Neuronal stem cell (in vitro differentiated cells): ENCODE results near the gene TOGARAM1.

Source experiments
- DNase-seq: peaks from one replicate; pipeline ENCODE4 v3.0.0-alpha.2; 2013; ENCODE audit warnings: low spot score
- H2AFZ ChIP-seq: one replicate; pipeline ENCODE4 v1.6.1; 2013; ENCODE audit warnings: mild to moderate bottlenecking, low read length, inconsistent platforms
- H2AK5ac ChIP-seq: 2 replicates; pipeline ENCODE4 v1.6.1; 2013; ENCODE audit warnings: low read depth, mild to moderate bottlenecking, inconsistent platforms, low read length, moderate library complexity, mixed read lengths
- H2BK120ac ChIP-seq: 2 replicates; pipeline ENCODE4 v1.6.1; 2013; ENCODE audit warnings: low read depth, mild to moderate bottlenecking, inconsistent platforms, low read length, moderate library complexity, mixed read lengths
- H2BK12ac ChIP-seq: one replicate; pipeline ENCODE4 v1.6.1; 2013; ENCODE audit warnings: low read length, inconsistent platforms
- H2BK15ac ChIP-seq: 2 replicates; pipeline ENCODE4 v1.6.1; 2013; ENCODE audit warnings: mild to moderate bottlenecking, low read length, inconsistent platforms, mixed read lengths
- H2BK5ac ChIP-seq: one replicate; pipeline ENCODE4 v1.6.1; 2013; ENCODE audit warnings: inconsistent platforms, mild to moderate bottlenecking, low read length, moderate library complexity
- H3K14ac ChIP-seq: one replicate; pipeline ENCODE4 v1.6.1; 2013; ENCODE audit warnings: low read length, inconsistent platforms
- H3K18ac ChIP-seq: 2 replicates; pipeline ENCODE4 v1.6.1; 2013; ENCODE audit warnings: low read length, inconsistent platforms
- H3K23ac ChIP-seq: 2 replicates; pipeline ENCODE4 v1.6.1; 2013; ENCODE audit warnings: low read depth, mild to moderate bottlenecking, mixed read lengths, low read length, inconsistent platforms; ENCODE audit not compliant: poor library complexity
- H3K27ac ChIP-seq: replicated peaks from 3 replicates; pipeline ENCODE4 v1.5.1; 2013; ENCODE audit warnings: low read length, inconsistent platforms
- H3K27me3 ChIP-seq, 3 experiments: 2 replicates each; pipeline ENCODE4 v1.6.1; 2013; ENCODE audit warnings: low read length in 3 of 3, mild to moderate bottlenecking in 2 of 3, inconsistent platforms in 1 of 3, low read depth in 1 of 3, mixed read lengths in 1 of 3, moderate library complexity in 1 of 3; ENCODE audit not compliant: control insufficient read depth in 3 of 3, insufficient read depth in 3 of 3
- H3K36me3 ChIP-seq, 2 donors: replicated peaks in 1 of 2; 2 replicates each; pipeline ENCODE4 v1.6.1; 2013; ENCODE audit warnings: low read length in 2 of 2; ENCODE audit not compliant: control insufficient read depth in 2 of 2, insufficient read depth in 2 of 2
- H3K4ac ChIP-seq: 2 replicates; pipeline ENCODE4 v1.6.1; 2013; ENCODE audit warnings: inconsistent platforms, mild to moderate bottlenecking, low read length, moderate library complexity
- H3K4me1 ChIP-seq, 2 donors: 1 replicate in 1 of 2; 2 replicates in 1 of 2; pipeline ENCODE4 v1.6.1; 2013; ENCODE audit warnings: low read length in 2 of 2, low read depth in 1 of 2; ENCODE audit not compliant: control insufficient read depth in 2 of 2, insufficient read depth in 1 of 2
- H3K4me2 ChIP-seq: one replicate; pipeline ENCODE4 v1.6.1; 2013; ENCODE audit warnings: mild to moderate bottlenecking, low read length, inconsistent platforms; ENCODE audit not compliant: insufficient read depth, poor library complexity, severe bottlenecking
- H3K4me3 ChIP-seq, 2 donors: 2 replicates each; pipeline ENCODE4 v1.5.1; 2013; ENCODE audit warnings: low read length in 2 of 2, mild to moderate bottlenecking in 2 of 2, inconsistent platforms in 1 of 2, moderate library complexity in 1 of 2
- H3K79me1 ChIP-seq: one replicate; pipeline ENCODE4 v1.6.1; 2013; ENCODE audit warnings: low read depth, mild to moderate bottlenecking, inconsistent platforms, low read length, moderate library complexity
- H3K9ac ChIP-seq: one replicate; pipeline ENCODE4 v1.6.1; 2013; ENCODE audit warnings: mild to moderate bottlenecking, low read depth, low read length, inconsistent platforms; ENCODE audit not compliant: poor library complexity
- H3K9me3 ChIP-seq, 2 donors: replicated peaks in 1 of 2; 2 replicates each; pipeline versions ENCODE3 to v1.6.1; 2013; ENCODE audit warnings: low read length in 2 of 2, mild to moderate bottlenecking in 2 of 2, inconsistent platforms in 1 of 2, low read depth in 1 of 2, mixed read lengths in 1 of 2, moderate library complexity in 1 of 2; ENCODE audit not compliant: control insufficient read depth in 2 of 2, insufficient read depth in 1 of 2
- H4K8ac ChIP-seq: one replicate; pipeline ENCODE4 v1.6.1; 2013; ENCODE audit warnings: low read depth, mild to moderate bottlenecking, inconsistent platforms, low read length, moderate library complexity
- H4K91ac ChIP-seq: one replicate; pipeline ENCODE4 v1.6.1; 2013; ENCODE audit warnings: low read length, low read depth, mild to moderate bottlenecking, inconsistent platforms; ENCODE audit not compliant: poor library complexity
- WGBS, 2 donors: extraction: QIAGEN DNeasy Blood & Tissue Kit; methylation state at CpG; one replicate each; pipeline ENCODE4 v1.1.7; 2013; ENCODE audit warnings: missing lambda C conversion rate in 2 of 2, mixed read lengths in 1 of 2; ENCODE audit not compliant: insufficient read length in 2 of 2, insufficient replicate concordance in 1 of 2; ENCODE audit errors: extremely low coverage in 2 of 2; 5-methylcytosine and 5-hydroxymethylcytosine counted together

The TOGARAM1 gene

DNA sequence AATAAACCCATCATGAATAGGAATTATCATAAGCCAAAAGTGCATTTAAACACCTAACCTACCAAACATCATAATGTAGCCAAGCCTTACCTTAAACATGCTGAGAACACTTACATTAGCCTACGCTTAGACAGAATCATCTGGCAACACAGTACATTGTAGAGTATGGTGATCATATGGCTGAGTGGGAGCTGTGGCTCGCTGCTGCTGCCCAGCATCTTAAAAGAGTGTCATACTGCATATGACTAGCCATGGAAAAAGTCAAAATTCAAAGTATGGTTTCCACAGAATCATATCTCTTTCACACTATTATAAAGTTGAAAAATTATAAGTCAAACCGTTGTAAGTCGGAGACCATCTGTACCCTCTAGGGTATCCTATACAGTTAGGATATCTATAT lies 89.9 kb downstream of the TOGARAM1 start:
- Histone ChIP-seq H2AK5ac (no peak overlapping the region), H3K4me3 (no peak overlapping the region), H3K4me1 (no peaks in the 10 kb centered on the region), H3K9me3 (peaks cover 0 to 6% of the 10 kb centered on the region in 2 donors), H3K4me2 (no peak overlapping the region), H4K8ac (no peak overlapping the region), H3K9ac (no peak overlapping the region), H3K36me3 (peaks cover 2 to 54% of the 10 kb centered on the region in 2 donors), H4K91ac (no peak overlapping the region), H2BK12ac (no peak overlapping the region), H3K27me3 (no peaks in the 10 kb centered on the region), H3K4ac (no peak overlapping the region), H3K23ac (no peak overlapping the region), H3K27ac (no peak overlapping the region), H2BK120ac (no peak overlapping the region), H2BK5ac (no peak overlapping the region), H3K18ac (no peak overlapping the region), H2AFZ (no peak overlapping the region), H3K14ac (no peak overlapping the region), H2BK15ac (no peak overlapping the region), H3K79me1 (no peaks in the 10 kb centered on the region)
- DNase-seq, result no peak
- WGBS, 2 donors, result no CpG with 5 or more reads among the region's 4 CpGs

DNA sequence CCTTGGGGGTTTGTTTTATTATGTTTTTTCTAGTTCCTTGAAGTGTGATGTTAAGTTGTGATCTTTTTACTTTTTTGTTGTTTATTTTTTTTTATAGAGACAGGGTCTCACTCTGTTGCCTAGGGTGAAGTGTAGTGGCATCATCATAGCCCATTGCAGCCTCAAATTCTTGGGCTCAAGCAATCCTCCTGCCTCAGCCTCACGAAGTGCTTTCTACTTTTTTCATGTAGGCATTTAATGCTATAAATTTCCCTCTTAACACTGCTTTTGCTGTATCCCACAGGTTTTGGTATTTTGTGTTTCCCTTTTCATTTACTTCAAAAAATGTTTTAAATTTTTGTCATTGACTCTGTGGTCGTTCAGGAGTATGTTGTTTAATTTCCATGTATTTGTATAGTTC lies 95.4 kb downstream of the TOGARAM1 start:
- Histone ChIP-seq H3K79me1 (peaks cover 1% of the 10 kb centered on the region), H3K4me2 (no peak overlapping the region), H4K91ac (no peak overlapping the region), H3K27ac (no peak overlapping the region), H2BK120ac (no peak overlapping the region), H4K8ac (no peak overlapping the region), H2AK5ac (no peak overlapping the region), H3K4me1 (no peaks in the 10 kb centered on the region), H2BK5ac (no peak overlapping the region), H3K36me3 (peaks cover 0 to 44% of the 10 kb centered on the region in 2 donors), H3K9me3 (peaks cover 0 to 6% of the 10 kb centered on the region in 2 donors), H3K18ac (no peak overlapping the region), H3K4ac (no peak overlapping the region), H3K14ac (no peak overlapping the region), H2BK15ac (no peak overlapping the region), H2AFZ (no peak overlapping the region), H2BK12ac (no peak overlapping the region), H3K27me3 (no peaks in the 10 kb centered on the region), H3K23ac (no peak overlapping the region), H3K4me3 (no peak overlapping the region), H3K9ac (no peak overlapping the region)
- no CpG with 5 or more reads among the region's 2 CpGs for WGBS, 2 donors
- DNase-seq, result no peak

DNA sequence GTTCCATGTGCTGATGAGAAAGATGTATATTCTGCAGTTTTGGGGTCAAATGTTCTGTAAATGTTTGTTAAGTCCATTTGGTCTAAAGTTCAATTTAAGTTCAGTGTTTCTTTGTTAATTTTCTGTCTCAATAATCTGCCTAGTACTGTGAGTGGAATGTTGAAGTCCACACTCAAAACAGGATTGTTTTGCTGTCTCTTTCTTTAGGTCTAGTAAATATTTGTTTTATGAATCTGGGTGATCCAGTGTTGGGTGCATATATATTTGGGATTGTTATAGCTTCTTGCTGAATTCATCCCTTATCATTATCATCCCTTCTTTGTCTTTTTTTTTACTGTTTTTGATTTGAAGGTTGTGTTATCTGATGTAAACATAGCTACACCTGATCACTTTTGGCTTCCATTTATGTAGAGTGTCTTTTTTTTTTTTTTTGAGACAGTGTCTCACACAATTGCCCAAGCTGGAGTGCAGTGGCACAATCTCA lies 95.9 kb downstream of the TOGARAM1 start:
- Histone ChIP-seq H4K8ac (no peak overlapping the region), H3K4me3 (no peak overlapping the region), H3K18ac (no peak overlapping the region), H3K9me3 (peaks cover 0 to 6% of the 10 kb centered on the region in 2 donors), H2BK5ac (no peak overlapping the region), H3K4me2 (no peak overlapping the region), H2BK120ac (no peak overlapping the region), H4K91ac (no peak overlapping the region), H3K4ac (no peak overlapping the region), H3K27ac (no peak overlapping the region), H2BK12ac (no peak overlapping the region), H3K9ac (no peak overlapping the region), H2AFZ (no peak overlapping the region), H3K79me1 (peaks cover 1% of the 10 kb centered on the region), H3K14ac (no peak overlapping the region), H2AK5ac (no peak overlapping the region), H3K27me3 (no peaks in the 10 kb centered on the region), H3K36me3 (peaks cover 0 to 38% of the 10 kb centered on the region in 2 donors), H3K4me1 (no peaks in the 10 kb centered on the region), H3K23ac (no peak overlapping the region), H2BK15ac (no peak overlapping the region)
- DNase-seq, result no peak

DNA sequence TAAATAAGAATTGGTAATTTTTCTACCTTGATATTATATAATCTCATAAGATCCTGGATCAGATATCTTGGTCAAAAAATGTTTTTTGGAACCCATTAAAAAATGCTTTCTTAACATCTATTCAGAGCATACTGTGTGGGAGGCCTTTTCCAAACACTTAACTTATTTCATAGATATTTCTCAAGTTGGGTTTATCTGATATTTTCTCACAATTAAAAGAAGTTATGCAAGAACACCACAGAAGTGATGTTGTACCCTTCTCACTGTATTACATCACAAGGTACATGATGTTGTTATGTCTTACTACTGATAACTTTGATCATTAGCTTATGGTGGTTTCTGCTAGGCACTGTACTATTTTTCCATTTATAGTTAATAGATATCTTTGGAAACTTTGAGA lies 98.6 kb downstream of the TOGARAM1 start:
- no peak overlapping the region for H2AFZ ChIP-seq
- no peak overlapping the region for H3K27ac ChIP-seq
- H3K9me3 ChIP-seq, result peaks cover 0 to 6% of the 10 kb centered on the region in 2 donors
- no peak overlapping the region for H3K23ac ChIP-seq
- no peak overlapping the region for H2BK12ac ChIP-seq
- H3K4ac ChIP-seq, result no peak overlapping the region
- H4K91ac ChIP-seq, result no peak overlapping the region
- H3K14ac ChIP-seq, result no peak overlapping the region
- no peak overlapping the region for H2AK5ac ChIP-seq
- H3K9ac ChIP-seq, result no peak overlapping the region
- H3K4me3 ChIP-seq, result no peak overlapping the region
- H3K4me1 ChIP-seq, result no peaks in the 10 kb centered on the region
- no peak overlapping the region for H2BK15ac ChIP-seq
- H3K4me2 ChIP-seq, result no peak overlapping the region
- no peak overlapping the region for H2BK120ac ChIP-seq
- H3K36me3 ChIP-seq, result peaks cover 0 to 18% of the 10 kb centered on the region in 2 donors
- no peak for DNase-seq
- no peak overlapping the region for H4K8ac ChIP-seq
- H3K18ac ChIP-seq, result no peak overlapping the region
- no peaks in the 10 kb centered on the region for H3K27me3 ChIP-seq
- peaks cover 1% of the 10 kb centered on the region for H3K79me1 ChIP-seq
- H2BK5ac ChIP-seq, result no peak overlapping the region
